Pancreas (tissue), 10 donors: ENCODE data around the gene INPP4B. TPM values are rescaled to one million over a fixed set of nuclear protein-coding genes. Genes with fewer than 3 reads are reported as not detected.

Experiments used
- ATAC-seq, 4 donors: fragments of 200-7000 bp; cut with Tn5 transposase; one replicate each; pipeline versions ENCODE4 v1.8.0 to v1.9.1; 2020; ENCODE audit warnings: mild to moderate bottlenecking in 4 of 4, moderate library complexity in 4 of 4
- DNase-seq, 6 donors: peaks; one replicate each; pipeline ENCODE4 v3.0.0-alpha.2; 2020
- FAIRE-seq: peaks from 2 replicates; lab custom pipeline; 2012; peaks lifted over from hg19 to GRCh38; lab: Jason Lieb, UNC
- H3K27ac ChIP-seq, 4 donors: fragments of 200-600 bp; sonication (generic); 1 replicate in 3 of 4; 2 replicates in 1 of 4; pipeline versions ENCODE4 v1.5.0 to v1.8.0; 2020
- H3K27me3 ChIP-seq, 4 donors: fragments of 200-600 bp; one replicate each; pipeline ENCODE4 v1.8.0; 2021
- H3K36me3 ChIP-seq, 3 donors: fragments of 200-600 bp; sonication (generic) in 1 of 3; one replicate each; pipeline versions ENCODE4 v1.5.0 to v1.8.0; 2020 to 2021
- H3K4me1 ChIP-seq, 3 donors: fragments of 200-600 bp; one replicate each; pipeline ENCODE4 v1.8.0; 2021
- H3K4me3 ChIP-seq, 4 donors: fragments of 200-600 bp; sonication (generic) in 2 of 4; one replicate each; pipeline versions ENCODE4 v1.5.0 to v1.8.0; 2020 to 2021
- H3K9me3 ChIP-seq, 4 donors: fragments of 200-600 bp; one replicate each; pipeline ENCODE4 v1.8.0; 2021
- WGBS, 2 donors: extraction: QIAGEN DNeasy Blood & Tissue Kit; methylation state at CpG; one replicate each; pipeline ENCODE4 v1.1.7; 2013; 5-methylcytosine and 5-hydroxymethylcytosine counted together
- intact Hi-C, 3 donors: fragments of 100-400 bp; cut with DNase I; formaldehyde crosslinking; loops; one replicate each; pipeline versions ENCODE4 v1.11.1 to v1.14.2; 2022
- polyA plus RNA-seq, 2 donors: library from polyadenylated mRNA; stranded (reverse); fragments of 200-250 nt; gene quantifications; one replicate each; pipeline ENCODE4 v1.2.3, GENCODE V29; 2013
- total RNA-seq, 6 donors: library from RNA; stranded (reverse); fragmentation: NEBNext Ultra II Directional in 4 of 6; extraction: Animal tissue kit (Norgen Biotek cat#: 25700) in 4 of 6; gene quantifications; one replicate each; pipeline versions ENCODE4 v1.2.1 to v1.2.4, GENCODE V29; 2021 to 2023
- TF ChIP-seq, protein P1 (sequence below), 4 donors: fragments of 200-600 bp; sonication (generic) in 3 of 4; IDR thresholded peaks; one replicate each; pipeline versions ENCODE4 v1.5.0 to v1.8.0; 2021; ENCODE audit warnings: antibody characterized with exemption in 4 of 4
- donor health status: healthy with polysubstance abuse.
- donor health status: DM: no; HTN: no; CAD: no; lungs with moderate emphysema.
- donor health status: DM: no; HTN: no; CAD: no.
- donor health status: control.
- donor health status: control.
- donor health status: Bipolar disorder and iron deficiency.
- donor health status: DM: yes; HTN: yes; CAD: no.
- donor health status: DM: no; HTN: no; CAD: no.
- donor health status: DM: no; HTN: no; CAD: no.
- donor health status: DM: yes; HTN: yes; CAD: no.

Gene INPP4B
- total and polyA plus RNA-seq, 8 donors = 1.2 to 12.9 (median 5.5) TPM

GRCh38 chr4:142329313-142329712 is 516.8 kb downstream of the INPP4B start:
- H3K9me3 ChIP-seq = no peaks in the 10 kb centered on the region
- DNase-seq (no peak), ATAC-seq (no peak), FAIRE-seq (no peak)
- H3K4me3 ChIP-seq = no peak overlapping the region
- no peaks in the 10 kb centered on the region for H3K4me1 ChIP-seq
- no peaks in the 10 kb centered on the region for H3K27me3 ChIP-seq
- intact Hi-C loops = no loop called here
- TF ChIP-seq, protein P1, sequence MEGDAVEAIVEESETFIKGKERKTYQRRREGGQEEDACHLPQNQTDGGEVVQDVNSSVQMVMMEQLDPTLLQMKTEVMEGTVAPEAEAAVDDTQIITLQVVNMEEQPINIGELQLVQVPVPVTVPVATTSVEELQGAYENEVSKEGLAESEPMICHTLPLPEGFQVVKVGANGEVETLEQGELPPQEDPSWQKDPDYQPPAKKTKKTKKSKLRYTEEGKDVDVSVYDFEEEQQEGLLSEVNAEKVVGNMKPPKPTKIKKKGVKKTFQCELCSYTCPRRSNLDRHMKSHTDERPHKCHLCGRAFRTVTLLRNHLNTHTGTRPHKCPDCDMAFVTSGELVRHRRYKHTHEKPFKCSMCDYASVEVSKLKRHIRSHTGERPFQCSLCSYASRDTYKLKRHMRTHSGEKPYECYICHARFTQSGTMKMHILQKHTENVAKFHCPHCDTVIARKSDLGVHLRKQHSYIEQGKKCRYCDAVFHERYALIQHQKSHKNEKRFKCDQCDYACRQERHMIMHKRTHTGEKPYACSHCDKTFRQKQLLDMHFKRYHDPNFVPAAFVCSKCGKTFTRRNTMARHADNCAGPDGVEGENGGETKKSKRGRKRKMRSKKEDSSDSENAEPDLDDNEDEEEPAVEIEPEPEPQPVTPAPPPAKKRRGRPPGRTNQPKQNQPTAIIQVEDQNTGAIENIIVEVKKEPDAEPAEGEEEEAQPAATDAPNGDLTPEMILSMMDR (IDR thresholded peaks at IDR 0.05) = no peak
- no peak overlapping the region for H3K27ac ChIP-seq
- no peaks in the 10 kb centered on the region for H3K36me3 ChIP-seq
- 63 to 76% methylated on average over 1 of the region's 1 CpG for WGBS, 2 donors

GRCh38 chr4:142326181-142326580 is 519.9 kb downstream of the INPP4B start:
- TF ChIP-seq, protein P1 (IDR thresholded peaks at IDR 0.05) = no peak
- H3K27me3 ChIP-seq = no peaks in the 10 kb centered on the region
- no peaks in the 10 kb centered on the region for H3K36me3 ChIP-seq
- H3K27ac ChIP-seq = no peak overlapping the region
- intact Hi-C loops = no loop called here
- no peak for FAIRE-seq
- no peaks in the 10 kb centered on the region for H3K9me3 ChIP-seq
- DNase-seq = no peak
- no peak for ATAC-seq
- no peaks in the 10 kb centered on the region for H3K4me1 ChIP-seq
- H3K4me3 ChIP-seq = no peak overlapping the region
- WGBS, 2 donors = 91 to 93% methylated on average over 4 of the region's 4 CpGs

- ATAC-seq (no peak), DNase-seq (no peak), FAIRE-seq (no peak)
- 71 to 75% methylated on average over 1 of the region's 1 CpG for WGBS, 2 donors
- Histone ChIP-seq H3K9me3 (no peaks in the 10 kb centered on the region), H3K4me3 (no peak overlapping the region), H3K36me3 (no peaks in the 10 kb centered on the region), H3K4me1 (no peaks in the 10 kb centered on the region), H3K27ac (no peak overlapping the region), H3K27me3 (no peaks in the 10 kb centered on the region)
- intact Hi-C loops = no loop called here
- TF ChIP-seq, protein P1 (IDR thresholded peaks at IDR 0.05) = no peak
Measured at GRCh38 chr4:142324572-142324971, 521.5 kb downstream of the INPP4B start.

DNA sequence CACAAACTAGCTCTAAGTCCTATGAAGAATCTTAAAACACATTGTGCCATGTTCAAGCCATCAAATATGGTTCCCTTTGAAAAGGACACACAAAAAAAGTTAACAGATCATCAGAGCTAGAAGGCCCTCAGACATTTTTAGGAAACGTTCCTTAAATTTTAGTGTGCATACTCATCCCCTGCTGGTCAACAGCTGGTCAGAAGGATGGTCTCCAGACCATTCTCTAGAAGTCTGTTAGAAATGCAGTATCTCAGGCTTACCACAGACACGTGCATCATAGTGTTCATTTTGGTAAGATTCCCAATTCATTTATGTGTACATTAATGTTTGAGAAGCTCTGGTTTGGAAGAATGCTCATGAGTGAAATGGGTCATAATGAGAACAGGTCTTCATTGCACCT is 523.1 kb downstream of the INPP4B start:
- no peaks in the 10 kb centered on the region for H3K9me3 ChIP-seq
- H3K27ac ChIP-seq = no peak overlapping the region
- WGBS, 2 donors = 78 to 82% methylated on average over 2 of the region's 2 CpGs
- no peak for FAIRE-seq
- no peaks in the 10 kb centered on the region for H3K27me3 ChIP-seq
- ATAC-seq = no peak
- TF ChIP-seq, protein P1 (IDR thresholded peaks at IDR 0.05) = no peak
- no peak for DNase-seq
- no peaks in the 10 kb centered on the region for H3K36me3 ChIP-seq
- intact Hi-C loops = no loop called here
- H3K4me3 ChIP-seq = no peak overlapping the region
- no peaks in the 10 kb centered on the region for H3K4me1 ChIP-seq

GRCh38 chr4:142318280-142318679 is 527.8 kb downstream of the INPP4B start:
- intact Hi-C loops = no loop called here
- no peak for FAIRE-seq

More at GRCh38 chr4:142318280-142318679, 527.8 kb downstream of the INPP4B start:
- H3K27me3 ChIP-seq = no peaks in the 10 kb centered on the region
- ATAC-seq = no peak
- DNase-seq = no peak
- no peak overlapping the region for H3K4me3 ChIP-seq
- H3K9me3 ChIP-seq = no peaks in the 10 kb centered on the region
- H3K4me1 ChIP-seq = peaks cover 8 to 13% (median 8%) of the 10 kb centered on the region in 3 donors
- no peak overlapping the region for H3K27ac ChIP-seq
- no peaks in the 10 kb centered on the region for H3K36me3 ChIP-seq
- 75 to 93% methylated on average over 1 of the region's 1 CpG for WGBS, 2 donors
- TF ChIP-seq, protein P1 (IDR thresholded peaks at IDR 0.05) = no peak
